ENCODE data around the gene NR2F6.

NR2F6 gene

GRCh38 chr19:17240062-17240752, 5.5 kb downstream of the NR2F6 start:
- DNase-seq, result no peak
- no peak overlapping the region for H3K4me3 ChIP-seq (ENCODE audit: low read length)
- H3K27ac ChIP-seq (ENCODE audit: low read length), result no peak overlapping the region
- H3K9me3 ChIP-seq (replicated peaks; ENCODE audit: insufficient read depth, low read length), result no peaks in the 10 kb centered on the region
- no peak overlapping the region for H2AFZ ChIP-seq (ENCODE audit: low read length)
- H3K79me2 ChIP-seq (ENCODE audit: low read length), result peaks cover 16% of the 10 kb centered on the region
- TF ChIP-seq CTCF (IDR thresholded peaks at IDR 0.05; ENCODE audit: low read length) (no peak), EZH2 (optimal IDR thresholded peaks at IDR 0.05; ENCODE audit: low read depth, low read length) (no peak), EZH2phosphoT487 (IDR thresholded peaks at IDR 0.05; ENCODE audit: low read length) (no peak)
- H3K36me3 ChIP-seq (replicated peaks; ENCODE audit: insufficient read depth, low read length), result no peaks in the 10 kb centered on the region
- no peak overlapping the region for H3K9ac ChIP-seq (ENCODE audit: low read length)
- no peaks in the 10 kb centered on the region for H4K20me1 ChIP-seq (ENCODE audit: insufficient read depth, low read length)
- no peaks in the 10 kb centered on the region for H3F3A ChIP-seq (ENCODE audit: insufficient read depth, low read length)
- no peaks in the 10 kb centered on the region for H3K27me3 ChIP-seq (replicated peaks; ENCODE audit: insufficient read depth, low read length)
- H3K9me2 ChIP-seq (replicated peaks; ENCODE audit: insufficient read depth, low read length), result no peaks in the 10 kb centered on the region
- H3K4me1 ChIP-seq (ENCODE audit: low read length), result 0 out of 2 replicates have a peak, but pooled peaks cover 7% of the 10 kb centered on the region
- H3K4me2 ChIP-seq (ENCODE audit: low read depth, low read length), result no peak overlapping the region

GRCh38 chr19:17237747-17238706, 7.7 kb downstream of the NR2F6 start:
- Histone ChIP-seq H3K9me3 (replicated peaks; ENCODE audit: insufficient read depth, low read length) (no peaks in the 10 kb centered on the region), H3K9me2 (replicated peaks; ENCODE audit: insufficient read depth, low read length) (no peaks in the 10 kb centered on the region), H3K79me2 (ENCODE audit: low read length) (peaks cover 6% of the 10 kb centered on the region; the same call in 1 of the 2 replicates), H4K20me1 (ENCODE audit: insufficient read depth, low read length) (no peaks in the 10 kb centered on the region), H3K9ac (ENCODE audit: low read length) (no peak overlapping the region), H3K4me1 (ENCODE audit: low read length) (0 out of 2 replicates have a peak, but pooled peaks cover 4% of the 10 kb centered on the region), H3K27ac (ENCODE audit: low read length) (no peak overlapping the region), H3K4me3 (ENCODE audit: low read length) (no peak overlapping the region), H3K4me2 (ENCODE audit: low read depth, low read length) (no peak overlapping the region), H2AFZ (ENCODE audit: low read length) (no peak overlapping the region), H3K27me3 (replicated peaks; ENCODE audit: insufficient read depth, low read length) (no peaks in the 10 kb centered on the region), H3F3A (ENCODE audit: insufficient read depth, low read length) (no peaks in the 10 kb centered on the region), H3K36me3 (replicated peaks; ENCODE audit: insufficient read depth, low read length) (no peaks in the 10 kb centered on the region)
- DNase-seq, result no peak
- TF ChIP-seq EZH2 (optimal IDR thresholded peaks at IDR 0.05; ENCODE audit: low read depth, low read length) (no peak), EZH2phosphoT487 (IDR thresholded peaks at IDR 0.05; ENCODE audit: low read length) (no peak)

- H4K20me1 ChIP-seq (ENCODE audit: insufficient read depth, low read length), result no peaks in the 10 kb centered on the region
- H3K79me2 ChIP-seq (ENCODE audit: low read length), result peaks cover 4% of the 10 kb centered on the region; the same call in 1 of the 2 replicates
These were observed 8.7 kb downstream of the NR2F6 start for GRCh38 chr19:17236811-17237543.

More at GRCh38 chr19:17236811-17237543, 8.7 kb downstream of the NR2F6 start:
- no peak overlapping the region for H3K27ac ChIP-seq (ENCODE audit: low read length)
- H3K9me2 ChIP-seq (replicated peaks; ENCODE audit: insufficient read depth, low read length), result no peaks in the 10 kb centered on the region
- no peaks in the 10 kb centered on the region for H3F3A ChIP-seq (ENCODE audit: insufficient read depth, low read length)
- no peak overlapping the region for H3K4me3 ChIP-seq (ENCODE audit: low read length)
- H3K36me3 ChIP-seq (replicated peaks; ENCODE audit: insufficient read depth, low read length), result no peaks in the 10 kb centered on the region
- no peak overlapping the region for H2AFZ ChIP-seq (ENCODE audit: low read length)
- TF ChIP-seq EZH2phosphoT487 (IDR thresholded peaks at IDR 0.05; ENCODE audit: low read length), result no peak
- no peak for DNase-seq
- 0 out of 2 replicates have a peak, but pooled peaks cover 4% of the 10 kb centered on the region for H3K4me1 ChIP-seq (ENCODE audit: low read length)
- H3K9ac ChIP-seq (ENCODE audit: low read length), result no peak overlapping the region
- H3K9me3 ChIP-seq (replicated peaks; ENCODE audit: insufficient read depth, low read length), result no peaks in the 10 kb centered on the region
- no peak overlapping the region for H3K4me2 ChIP-seq (ENCODE audit: low read depth, low read length)
- H3K27me3 ChIP-seq (replicated peaks; ENCODE audit: insufficient read depth, low read length), result no peaks in the 10 kb centered on the region

All from MM.1S (cell line).